WI38 (cell line): ENCODE results near the gene OLFM2.

Experiments
- H3K4me3 ChIP-seq: 2 replicates; pipeline ENCODE4 v1.5.1; 2011; ENCODE audit warnings: low read depth, mild to moderate bottlenecking, control low read depth, low read length
- TF ChIP-seq, protein P1 (sequence below): IDR thresholded peaks from 2 replicates; pipeline ENCODE4 v1.5.1; 2012; ENCODE audit warnings: low read depth, mild to moderate bottlenecking, control low read depth, low read length

OLFM2 gene

GRCh38 chr19:9828551-9829063, 107.7 kb downstream of the OLFM2 start:
- TF ChIP-seq, protein P1, sequence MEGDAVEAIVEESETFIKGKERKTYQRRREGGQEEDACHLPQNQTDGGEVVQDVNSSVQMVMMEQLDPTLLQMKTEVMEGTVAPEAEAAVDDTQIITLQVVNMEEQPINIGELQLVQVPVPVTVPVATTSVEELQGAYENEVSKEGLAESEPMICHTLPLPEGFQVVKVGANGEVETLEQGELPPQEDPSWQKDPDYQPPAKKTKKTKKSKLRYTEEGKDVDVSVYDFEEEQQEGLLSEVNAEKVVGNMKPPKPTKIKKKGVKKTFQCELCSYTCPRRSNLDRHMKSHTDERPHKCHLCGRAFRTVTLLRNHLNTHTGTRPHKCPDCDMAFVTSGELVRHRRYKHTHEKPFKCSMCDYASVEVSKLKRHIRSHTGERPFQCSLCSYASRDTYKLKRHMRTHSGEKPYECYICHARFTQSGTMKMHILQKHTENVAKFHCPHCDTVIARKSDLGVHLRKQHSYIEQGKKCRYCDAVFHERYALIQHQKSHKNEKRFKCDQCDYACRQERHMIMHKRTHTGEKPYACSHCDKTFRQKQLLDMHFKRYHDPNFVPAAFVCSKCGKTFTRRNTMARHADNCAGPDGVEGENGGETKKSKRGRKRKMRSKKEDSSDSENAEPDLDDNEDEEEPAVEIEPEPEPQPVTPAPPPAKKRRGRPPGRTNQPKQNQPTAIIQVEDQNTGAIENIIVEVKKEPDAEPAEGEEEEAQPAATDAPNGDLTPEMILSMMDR = no peak
- H3K4me3 ChIP-seq = peak overlapping the region; percentile 83

- TF ChIP-seq, protein P1 = no peak
- peak within 1 kb of the TSS; percentile 83 for H3K4me3 ChIP-seq
These were observed 108.8 kb downstream of the OLFM2 start, which contains the start of gene UBL5 for GRCh38 chr19:9827289-9828238. Gene UBL5 (plus strand): TSS chr19:9827918. CDS start chr19:9828338, 420 bp downstream.

DNA sequence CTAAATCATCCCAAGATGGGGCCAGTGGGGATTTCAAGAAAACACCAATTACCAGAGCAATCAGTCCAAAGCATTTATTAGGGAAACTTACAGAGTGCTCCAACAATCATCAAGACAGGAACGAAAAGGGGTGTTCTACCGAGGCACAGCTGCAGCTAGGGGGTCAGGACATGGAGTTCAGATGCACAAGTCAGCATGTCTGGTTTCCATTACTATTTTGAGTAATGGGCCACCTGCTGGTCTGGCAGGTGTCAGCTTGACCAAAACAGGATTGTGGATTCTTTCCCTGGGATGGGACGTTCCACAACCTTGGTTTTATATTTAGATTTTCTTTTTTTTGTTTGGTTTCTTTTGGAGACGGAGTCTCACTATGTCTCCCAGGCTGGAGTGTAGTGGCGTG, 112.5 kb downstream of the OLFM2 start:
- no peak overlapping the region for H3K4me3 ChIP-seq
- TF ChIP-seq, protein P1 = no peak

- peak overlapping the region; percentile 42 for H3K4me3 ChIP-seq
These were observed 116.3 kb downstream of the OLFM2 start for GRCh38 chr19:9820034-9820433.

- TF ChIP-seq, protein P1 = no peak
- peak overlapping the region; percentile 42 for H3K4me3 ChIP-seq
These were observed 116.8 kb downstream of the OLFM2 start for GRCh38 chr19:9819596-9819909.

GRCh38 chr19:9818734-9819595, 117.3 kb downstream of the OLFM2 start, which contains the start of gene FBXL12:
Gene FBXL12 (minus strand): TSS chr19:9819079. CDS start chr19:9818813, 266 bp downstream.
- TF ChIP-seq, protein P1 = no peak
- peak within 1 kb of the TSS; percentile 99 for H3K4me3 ChIP-seq

GRCh38 chr19:9818175-9818733, 118.1 kb downstream of the OLFM2 start:
- TF ChIP-seq, protein P1 = no peak
- peak overlapping the region; percentile 99 for H3K4me3 ChIP-seq
